ENCODE data around the gene NECAB3.

The NECAB3 gene

DNA sequence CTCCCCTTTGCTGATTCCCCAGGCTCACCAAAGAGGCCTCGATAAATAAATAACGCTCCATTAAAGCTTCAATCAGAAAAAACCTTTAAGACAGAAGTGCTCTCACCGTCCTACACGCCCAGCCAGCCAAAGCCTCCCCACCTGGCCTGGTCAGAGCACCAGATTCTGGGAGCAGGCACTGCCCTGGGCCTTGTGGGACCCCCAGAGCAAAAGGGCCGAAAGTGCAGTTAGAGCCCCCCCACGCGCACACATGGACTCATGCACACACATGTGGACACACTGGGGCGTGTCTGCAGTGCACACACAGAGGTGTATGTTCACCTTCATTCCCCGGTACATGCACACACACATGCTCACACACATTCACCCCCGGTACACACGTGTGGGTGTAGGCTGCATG, 1.9 kb upstream of the NECAB3 start:
- H3K27ac Mint-ChIP-seq: no peak overlapping the region

DNA sequence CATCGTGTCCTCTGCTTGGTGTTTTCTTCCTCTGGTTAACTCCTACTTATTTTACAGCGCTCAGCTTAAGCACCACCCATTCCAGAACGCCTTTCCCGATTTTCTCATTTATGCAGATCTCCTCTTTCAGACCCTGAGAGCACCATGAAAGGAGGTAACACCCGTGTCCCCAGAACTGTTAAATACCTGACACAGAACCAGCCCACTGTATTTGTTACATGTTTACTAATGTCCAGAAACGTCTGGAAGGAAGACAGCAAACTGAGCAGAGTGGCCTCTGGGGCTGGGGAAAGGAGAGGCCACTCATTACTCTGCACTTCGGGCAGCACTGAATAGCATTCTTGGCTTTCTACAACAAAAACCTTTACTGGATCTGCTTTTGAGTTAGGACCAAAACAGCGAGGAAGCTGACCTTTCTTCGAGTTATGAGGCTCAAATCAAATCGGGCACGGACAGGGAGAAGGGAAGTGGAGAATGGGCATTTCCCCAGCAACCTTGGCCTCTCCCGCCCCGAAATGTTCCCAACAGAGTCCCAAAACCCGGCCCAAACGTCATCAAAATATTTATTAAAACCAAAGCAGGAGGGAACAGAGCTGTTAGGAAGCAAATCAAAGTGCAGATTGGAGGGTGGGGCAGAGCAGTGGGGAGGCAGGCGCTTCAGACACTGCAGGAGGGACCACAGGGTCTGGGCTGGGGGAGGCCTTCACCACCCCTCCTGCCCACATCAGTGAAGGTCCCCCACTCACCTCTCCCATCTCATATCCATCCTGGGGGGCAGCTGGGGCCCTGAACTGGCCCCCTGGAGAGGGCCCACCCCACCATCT, 1.1 kb upstream of the NECAB3 start:
- Mint-ChIP-seq H3K27me3 (ENCODE audit: low read depth, poor library complexity) (no peaks in the 10 kb centered on the region), H3K4me3 (peak overlapping the region; percentile 80), H3K9me3 (no peaks in the 10 kb centered on the region), H3K27ac (peak overlapping the region; percentile 1), H3K4me1 (peaks cover 42% of the 10 kb centered on the region), H3K36me3 (ENCODE audit: low read depth) (peaks cover 30% of the 10 kb centered on the region)
- TF ChIP-seq, protein P1, sequence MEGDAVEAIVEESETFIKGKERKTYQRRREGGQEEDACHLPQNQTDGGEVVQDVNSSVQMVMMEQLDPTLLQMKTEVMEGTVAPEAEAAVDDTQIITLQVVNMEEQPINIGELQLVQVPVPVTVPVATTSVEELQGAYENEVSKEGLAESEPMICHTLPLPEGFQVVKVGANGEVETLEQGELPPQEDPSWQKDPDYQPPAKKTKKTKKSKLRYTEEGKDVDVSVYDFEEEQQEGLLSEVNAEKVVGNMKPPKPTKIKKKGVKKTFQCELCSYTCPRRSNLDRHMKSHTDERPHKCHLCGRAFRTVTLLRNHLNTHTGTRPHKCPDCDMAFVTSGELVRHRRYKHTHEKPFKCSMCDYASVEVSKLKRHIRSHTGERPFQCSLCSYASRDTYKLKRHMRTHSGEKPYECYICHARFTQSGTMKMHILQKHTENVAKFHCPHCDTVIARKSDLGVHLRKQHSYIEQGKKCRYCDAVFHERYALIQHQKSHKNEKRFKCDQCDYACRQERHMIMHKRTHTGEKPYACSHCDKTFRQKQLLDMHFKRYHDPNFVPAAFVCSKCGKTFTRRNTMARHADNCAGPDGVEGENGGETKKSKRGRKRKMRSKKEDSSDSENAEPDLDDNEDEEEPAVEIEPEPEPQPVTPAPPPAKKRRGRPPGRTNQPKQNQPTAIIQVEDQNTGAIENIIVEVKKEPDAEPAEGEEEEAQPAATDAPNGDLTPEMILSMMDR (IDR thresholded peaks at IDR 0.05): no peak
- no peak for DNase-seq

More for the DNA sequence above, 1.9 kb upstream of the NECAB3 start:
- H3K27me3 Mint-ChIP-seq (ENCODE audit: low read depth, poor library complexity): no peaks in the 10 kb centered on the region
- no peaks in the 10 kb centered on the region for H3K9me3 Mint-ChIP-seq
- TF ChIP-seq, protein P1 (IDR thresholded peaks at IDR 0.05): no peak
- H3K36me3 Mint-ChIP-seq (ENCODE audit: low read depth): peaks cover 30% of the 10 kb centered on the region
- H3K4me1 Mint-ChIP-seq: peaks cover 42% of the 10 kb centered on the region
- no peak for DNase-seq
- H3K4me3 Mint-ChIP-seq: no peak overlapping the region

DNA sequence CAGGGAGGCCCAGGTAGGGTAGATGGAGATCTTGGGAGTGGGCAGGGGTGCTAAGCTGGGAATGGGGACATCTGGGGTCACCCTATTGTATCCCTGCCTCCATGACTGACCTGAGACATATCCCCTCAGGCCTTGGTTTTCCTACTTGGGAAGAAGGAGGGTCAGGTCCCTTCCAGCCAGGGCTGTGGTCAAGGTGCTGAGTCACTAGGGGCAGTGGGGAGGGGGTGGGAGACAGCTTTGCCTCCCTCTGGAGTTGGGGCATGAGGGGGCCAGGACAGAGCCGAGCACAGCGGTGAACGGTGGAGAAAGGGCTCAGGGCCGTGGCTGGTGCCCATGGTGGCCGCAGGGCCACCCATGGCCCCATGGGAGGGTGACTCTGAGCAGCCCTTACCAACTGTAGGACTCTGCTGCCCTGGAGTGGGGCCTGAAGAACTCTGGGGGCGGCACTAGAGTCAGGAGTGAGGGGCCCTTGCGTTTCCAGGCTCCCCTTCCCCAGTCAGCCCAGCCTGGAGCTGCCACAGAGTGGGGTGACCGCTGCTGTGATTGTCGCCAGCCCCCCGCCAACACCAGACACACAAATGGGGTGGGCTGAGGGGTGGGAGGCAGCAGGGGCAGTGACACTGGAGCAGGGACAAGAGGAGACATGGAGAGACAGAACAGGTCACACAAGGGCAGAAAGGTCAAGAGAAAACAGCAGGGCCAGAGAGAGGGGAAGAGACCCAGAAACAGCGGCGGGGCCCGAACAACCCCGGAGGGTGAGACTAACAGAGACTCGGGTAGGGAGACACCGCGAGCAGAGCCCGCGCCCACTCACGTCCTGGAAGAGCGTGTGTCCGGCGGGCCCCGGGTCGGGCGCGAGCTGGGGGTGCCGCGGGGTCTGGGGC, 576 bp downstream of the NECAB3 start:
- TF ChIP-seq, protein P1 (IDR thresholded peaks at IDR 0.05): no peak
- Mint-ChIP-seq H3K4me3 (peak overlapping the region; percentile 93), H3K27ac (peak overlapping the region; percentile 68), H3K27me3 (ENCODE audit: low read depth, poor library complexity) (no peaks in the 10 kb centered on the region), H3K36me3 (ENCODE audit: low read depth) (peaks cover 28% of the 10 kb centered on the region), H3K4me1 (peaks cover 42% of the 10 kb centered on the region), H3K9me3 (no peaks in the 10 kb centered on the region)
- no peak for DNase-seq

DNA sequence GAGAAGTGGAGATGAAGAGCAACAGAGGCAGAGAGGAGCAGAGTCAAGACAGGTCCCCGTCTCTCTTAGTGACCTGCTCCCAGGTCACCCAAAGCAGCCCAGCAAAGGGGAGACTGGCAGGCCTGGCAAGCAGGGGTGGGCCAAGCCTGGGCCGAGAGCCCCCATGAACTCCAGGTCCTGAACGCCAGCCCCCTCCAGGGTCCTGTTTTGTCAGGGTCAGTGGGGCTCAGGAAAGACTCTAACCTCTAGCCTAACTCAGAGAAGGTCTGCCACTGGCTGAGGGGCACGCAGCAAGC, 1.2 kb downstream of the NECAB3 start:
- Mint-ChIP-seq H3K36me3 (ENCODE audit: low read depth) (peaks cover 28% of the 10 kb centered on the region), H3K27ac (peak overlapping the region; percentile 51), H3K9me3 (no peaks in the 10 kb centered on the region)

DNA sequence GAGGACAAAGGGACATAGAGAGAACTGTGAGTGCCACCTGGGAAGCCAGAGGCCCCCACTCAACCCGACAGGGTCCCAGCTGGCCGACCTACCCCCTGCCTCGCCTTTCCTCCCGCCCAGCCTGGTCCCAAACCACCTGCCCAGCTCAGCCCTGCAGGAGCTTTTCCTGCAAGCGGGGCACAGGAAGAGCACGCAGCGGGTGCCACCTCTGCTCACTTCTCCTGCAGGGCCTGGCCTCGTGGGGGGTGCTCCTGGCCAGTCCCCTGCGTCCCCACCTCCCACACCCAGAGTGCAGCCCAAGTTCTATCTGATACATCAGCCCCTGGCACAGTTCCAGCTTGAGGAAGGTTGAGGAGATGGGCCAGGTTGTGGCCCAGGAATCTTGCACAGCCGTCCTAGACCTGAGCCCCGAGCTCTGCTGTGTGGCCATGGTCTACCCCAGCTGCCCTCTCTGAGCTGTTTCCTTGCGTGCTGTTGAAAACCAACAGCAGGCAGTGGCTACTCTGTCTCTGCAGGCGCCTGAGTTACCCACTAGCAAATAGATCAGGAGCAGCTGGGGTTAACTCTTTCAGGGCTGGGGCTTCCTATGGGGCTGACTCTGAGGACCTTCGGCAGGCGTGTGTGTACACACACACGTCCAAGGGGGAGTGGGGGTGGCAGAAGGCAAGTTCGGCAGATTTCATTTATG, 1.7 kb downstream of the NECAB3 start:
- Mint-ChIP-seq H3K36me3 (ENCODE audit: low read depth) (peaks cover 23% of the 10 kb centered on the region), H3K27me3 (ENCODE audit: low read depth, poor library complexity) (no peaks in the 10 kb centered on the region), H3K9me3 (no peaks in the 10 kb centered on the region), H3K4me1 (peaks cover 42% of the 10 kb centered on the region), H3K27ac (peak overlapping the region; percentile 51), H3K4me3 (peak overlapping the region; percentile 93)
- TF ChIP-seq, protein P1 (IDR thresholded peaks at IDR 0.05): no peak
- DNase-seq: no peak

More for the DNA sequence above, 1.2 kb downstream of the NECAB3 start:
- DNase-seq: no peak
- Mint-ChIP-seq H3K4me1 (peaks cover 42% of the 10 kb centered on the region), H3K4me3 (peak overlapping the region; percentile 93), H3K27me3 (ENCODE audit: low read depth, poor library complexity) (no peaks in the 10 kb centered on the region)
- TF ChIP-seq, protein P1 (IDR thresholded peaks at IDR 0.05): no peak
